HG03175 (cell line): ENCODE results near the gene ASPN.
A peak's percentile ranks its signal among the peaks of the same experiment; 100 is the strongest.
"Not testable (repeated sequence)": the region's sequence is repeated elsewhere in the genome, so short reads cannot be mapped to it uniquely, and the experiment has no call there.

Experiments
- ATAC-seq: cut with Tn5 transposase; IDR thresholded peaks from one replicate; pipeline ENCODE4 v1.9.1; 2021; ENCODE audit warnings: mild to moderate bottlenecking, moderate library complexity; ENCODE audit not compliant: unreplicated experiment

The ASPN gene

GRCh38 chr9:92422611-92423338, 59.5 kb downstream of the ASPN start:
- no peak for ATAC-seq

GRCh38 chr9:92414566-92414965, 67.7 kb downstream of the ASPN start:
- no peak for ATAC-seq

DNA sequence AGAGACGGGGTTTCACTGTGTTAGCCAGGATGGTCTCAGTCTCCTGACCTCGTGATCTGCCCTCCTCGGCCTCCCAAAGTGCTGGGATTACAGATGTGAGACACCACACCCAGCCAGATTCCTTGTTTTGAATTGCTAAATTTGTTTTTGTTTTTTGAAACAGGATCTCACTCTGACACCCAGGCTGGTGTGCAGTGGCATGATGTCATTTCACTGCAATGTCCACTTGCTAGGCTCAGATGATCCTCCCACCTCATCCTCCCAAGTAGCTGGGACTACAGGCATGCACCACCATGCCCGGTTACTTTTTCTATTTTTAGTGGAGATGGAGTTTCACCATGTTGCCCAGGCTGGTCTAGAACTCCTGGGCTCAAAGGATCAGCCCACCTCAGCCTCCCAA, 71.1 kb downstream of the ASPN start:
- ATAC-seq, result not testable (repeated sequence)

- no peak for ATAC-seq
These were observed 73.4 kb downstream of the ASPN start for GRCh38 chr9:92408747-92409478.

DNA sequence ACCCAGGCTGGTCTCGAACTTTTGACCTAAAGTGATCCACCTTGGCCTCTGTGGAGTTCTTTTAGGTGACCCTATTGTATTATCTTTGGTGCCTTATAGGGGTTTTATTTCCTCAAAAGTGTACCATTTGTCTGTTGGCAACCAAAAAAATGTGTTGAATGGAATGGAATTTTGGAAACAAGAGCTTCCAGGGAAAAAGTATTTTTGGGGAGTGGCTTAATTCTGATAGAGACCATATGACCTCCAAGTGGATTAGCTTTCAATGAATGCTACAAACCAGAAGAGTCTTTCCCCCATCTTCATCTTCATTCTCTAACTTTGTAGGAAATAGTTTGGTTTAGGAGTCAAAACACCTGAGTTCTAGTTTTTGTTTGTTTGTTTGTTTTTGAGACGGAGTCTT, 74.5 kb downstream of the ASPN start:
- no peak for ATAC-seq

DNA sequence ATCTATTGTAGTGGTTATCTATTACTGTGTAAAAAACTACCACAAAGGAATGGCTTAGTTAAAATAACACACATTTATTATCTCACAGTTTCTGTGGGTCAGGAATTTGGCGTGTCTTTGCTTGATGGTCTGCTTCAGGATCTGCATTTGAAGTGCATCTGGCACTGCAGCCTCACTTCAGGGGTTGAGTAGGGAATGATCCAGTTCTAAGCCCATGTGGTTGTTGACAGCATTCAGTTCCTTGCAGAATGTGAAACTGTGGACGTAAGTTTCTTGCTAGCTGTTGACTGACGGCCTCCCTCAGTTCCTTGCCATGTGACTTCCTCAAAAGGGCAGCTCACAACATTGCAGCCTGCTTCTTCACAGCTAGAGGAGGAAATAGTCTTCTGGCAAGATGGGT, 75.8 kb downstream of the ASPN start:
- ATAC-seq, result peak; percentile 74
